EH (cell line): ENCODE data around the gene HAPSTR1.
A peak's percentile ranks its signal among the peaks of the same experiment; 100 is the strongest.

Experiments used
- DNase-seq: peaks from one replicate; pipeline ENCODE4 v3.0.0-alpha.2; 2015; ENCODE audit warnings: low read depth

The HAPSTR1 gene

DNA sequence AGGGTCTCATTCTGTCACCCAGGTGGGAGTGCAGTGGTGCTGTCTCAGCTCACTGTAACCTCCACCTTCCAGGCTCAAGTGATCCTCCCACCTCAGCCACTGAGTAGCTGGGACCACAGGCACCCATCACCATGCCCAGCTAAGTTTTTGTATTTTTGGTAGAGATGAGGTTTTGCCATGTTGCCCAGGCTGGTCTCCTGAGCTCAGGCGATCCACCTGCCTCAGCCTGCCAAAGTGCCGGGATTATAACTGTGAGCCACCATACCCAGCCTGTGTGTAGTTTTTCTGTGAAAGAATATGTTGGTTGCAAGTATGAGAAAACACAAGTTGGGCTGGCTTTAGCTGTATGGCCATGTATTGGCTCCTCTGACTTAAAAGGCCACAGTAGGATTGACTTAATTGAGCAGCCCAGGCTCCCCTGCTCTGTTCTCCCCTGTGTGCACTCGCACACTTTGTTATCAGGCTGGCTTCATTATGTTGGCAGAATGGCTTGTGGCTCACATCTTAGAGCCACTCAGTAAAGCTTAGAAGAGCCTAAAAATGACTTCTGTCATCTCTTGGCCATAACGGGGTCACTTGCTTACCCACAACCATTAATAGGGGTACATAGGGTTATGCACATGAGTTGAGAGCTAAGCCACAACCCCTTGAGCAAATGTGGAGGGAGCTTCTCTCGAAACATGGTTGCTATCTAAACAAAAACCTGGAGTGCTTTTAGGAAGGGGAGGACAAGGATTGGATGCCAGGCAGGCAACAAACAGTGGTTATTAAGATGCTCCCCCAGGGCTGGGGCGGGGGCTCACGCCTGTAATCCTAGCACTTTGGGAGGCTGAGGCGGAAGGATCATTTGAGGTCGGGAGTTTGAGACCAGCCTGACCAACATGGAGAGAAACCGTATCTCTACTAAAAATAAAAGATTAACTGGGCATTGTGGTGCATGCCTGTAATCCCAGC lies 6.1 kb downstream of the HAPSTR1 start:
- no peak for DNase-seq

DNA sequence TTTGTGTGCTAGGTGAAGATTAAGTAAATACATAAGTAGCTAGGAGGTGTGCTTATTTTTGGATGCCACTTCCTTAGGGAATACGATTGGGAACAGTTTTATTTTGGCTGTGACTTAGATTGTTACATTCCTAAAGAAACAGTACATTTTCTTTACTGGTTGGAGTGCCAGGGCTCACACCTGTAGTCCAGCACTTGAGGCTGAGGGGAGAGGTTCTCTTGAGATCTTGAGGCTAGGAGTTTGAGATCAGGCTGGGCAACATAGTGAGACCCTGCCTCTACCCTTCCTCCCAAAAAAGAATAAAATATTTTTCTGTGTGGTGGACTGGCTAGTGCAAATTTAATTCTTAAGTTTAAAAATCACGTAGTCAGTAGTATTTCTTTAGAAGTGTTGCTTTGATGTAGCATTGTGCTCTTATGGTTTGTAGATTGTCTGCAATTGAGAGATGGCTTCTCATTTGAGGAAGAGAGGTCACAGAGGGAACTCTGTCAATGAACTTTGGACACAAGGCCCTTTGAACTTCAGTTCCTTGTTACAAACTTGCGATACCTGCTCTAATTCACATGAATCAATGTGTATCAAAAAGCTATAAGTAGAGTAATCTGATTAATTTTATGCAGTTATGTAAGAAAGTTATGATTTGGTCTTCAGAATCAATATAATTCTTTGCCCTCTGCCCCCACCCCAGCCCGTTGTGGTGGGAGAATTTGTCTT lies 7.1 kb downstream of the HAPSTR1 start:
- no peak for DNase-seq

DNA sequence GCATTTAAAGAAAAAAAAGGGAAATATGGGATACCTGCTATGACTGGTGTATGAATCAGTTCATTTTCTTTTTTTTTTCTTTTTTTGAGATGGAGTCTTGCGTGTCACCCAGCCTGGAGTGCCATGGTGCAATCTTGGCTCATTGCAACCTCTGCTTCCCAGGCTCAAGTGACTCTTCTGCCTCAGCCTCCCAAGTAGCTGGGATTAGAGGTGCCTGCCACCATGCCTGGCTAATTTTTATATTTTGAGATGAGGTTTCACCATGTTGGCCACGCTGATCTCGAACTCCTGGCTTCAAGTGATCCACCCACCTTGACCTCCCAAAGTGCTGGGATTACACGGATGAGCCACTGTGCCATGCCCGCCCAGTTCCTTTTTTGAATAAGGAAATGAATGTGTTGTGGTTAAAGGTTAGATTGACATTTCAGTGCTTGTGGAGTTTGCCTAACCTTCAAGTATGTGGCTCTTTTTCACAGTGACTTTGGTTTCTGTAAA lies 7.7 kb downstream of the HAPSTR1 start:
- DNase-seq: peak; percentile 34

DNA sequence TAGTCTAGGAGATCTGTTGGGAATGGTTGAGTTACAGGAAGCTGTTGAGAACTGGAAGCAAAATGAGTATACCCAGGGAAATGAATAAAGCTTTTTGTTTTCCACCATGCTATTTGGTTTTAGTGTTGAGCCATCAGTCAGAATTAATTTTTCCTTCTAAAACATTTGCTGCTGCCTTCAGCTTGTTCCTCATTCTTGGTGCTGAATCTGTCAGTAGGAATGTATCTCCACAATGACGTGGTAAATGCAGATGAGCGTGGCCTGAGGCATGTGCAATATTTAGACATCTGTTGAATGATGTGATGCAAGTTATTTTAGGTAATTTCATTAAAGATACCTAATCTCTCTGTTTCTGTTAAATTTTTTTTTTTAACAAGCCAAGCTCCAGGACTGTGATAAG lies 10.9 kb downstream of the HAPSTR1 start:
- DNase-seq: peak; percentile 95

DNA sequence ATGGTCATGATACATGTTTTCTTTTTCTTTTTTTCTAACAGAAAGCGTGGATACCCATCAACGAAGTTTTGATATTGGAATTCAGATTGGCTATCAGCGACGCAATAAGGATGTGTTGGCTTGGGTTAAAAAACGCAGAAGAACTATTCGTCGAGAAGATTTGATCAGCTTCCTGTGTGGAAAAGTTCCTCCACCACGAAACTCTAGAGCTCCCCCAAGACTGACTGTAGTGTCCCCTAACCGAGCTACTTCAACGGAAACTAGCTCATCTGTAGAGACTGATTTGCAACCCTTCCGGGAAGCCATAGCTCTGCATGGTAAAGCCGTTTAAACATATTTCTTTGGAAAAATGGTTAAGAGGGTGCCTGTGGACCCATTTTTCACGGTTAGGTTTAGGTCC lies 11.5 kb downstream of the HAPSTR1 start:
- no peak for DNase-seq

DNA sequence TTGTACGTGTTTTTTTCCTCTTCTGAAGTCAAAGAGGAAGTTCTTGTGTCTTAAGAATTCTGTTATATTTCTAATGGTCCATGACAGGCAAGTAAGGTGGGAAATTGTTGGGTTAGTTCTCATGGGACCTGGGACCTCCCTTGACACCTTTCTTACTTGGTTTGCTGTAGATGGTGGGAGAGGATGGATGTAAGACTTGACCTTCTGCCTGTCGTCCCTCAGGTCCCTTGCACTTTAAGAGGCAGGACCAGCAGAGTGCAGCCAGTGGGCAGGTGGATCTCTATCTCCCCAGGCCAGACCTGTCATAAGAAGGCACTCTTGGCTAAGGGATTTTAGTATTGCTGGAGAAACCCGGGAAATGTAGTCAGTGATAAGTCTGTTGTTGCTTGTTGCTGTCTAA lies 12.1 kb downstream of the HAPSTR1 start:
- no peak for DNase-seq

DNA sequence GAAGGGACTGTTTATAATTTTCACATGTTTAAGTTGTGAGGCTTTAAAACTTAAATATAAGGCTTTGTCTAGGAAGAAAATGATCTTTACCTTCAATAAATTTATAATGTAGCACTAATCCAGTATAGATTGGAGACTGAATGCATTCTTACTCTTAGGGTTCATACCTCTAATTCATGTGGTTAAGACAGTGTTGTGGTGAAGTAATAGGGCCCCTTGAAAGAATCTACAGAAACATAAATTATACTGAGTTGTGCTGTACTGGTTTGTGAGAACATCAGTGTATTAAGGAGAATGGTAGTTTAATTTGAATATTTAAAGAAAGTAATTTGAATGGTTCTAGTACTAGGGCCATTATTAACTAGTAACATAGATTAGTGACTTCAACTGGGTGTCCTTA lies 13.7 kb downstream of the HAPSTR1 start:
- no peak for DNase-seq

DNA sequence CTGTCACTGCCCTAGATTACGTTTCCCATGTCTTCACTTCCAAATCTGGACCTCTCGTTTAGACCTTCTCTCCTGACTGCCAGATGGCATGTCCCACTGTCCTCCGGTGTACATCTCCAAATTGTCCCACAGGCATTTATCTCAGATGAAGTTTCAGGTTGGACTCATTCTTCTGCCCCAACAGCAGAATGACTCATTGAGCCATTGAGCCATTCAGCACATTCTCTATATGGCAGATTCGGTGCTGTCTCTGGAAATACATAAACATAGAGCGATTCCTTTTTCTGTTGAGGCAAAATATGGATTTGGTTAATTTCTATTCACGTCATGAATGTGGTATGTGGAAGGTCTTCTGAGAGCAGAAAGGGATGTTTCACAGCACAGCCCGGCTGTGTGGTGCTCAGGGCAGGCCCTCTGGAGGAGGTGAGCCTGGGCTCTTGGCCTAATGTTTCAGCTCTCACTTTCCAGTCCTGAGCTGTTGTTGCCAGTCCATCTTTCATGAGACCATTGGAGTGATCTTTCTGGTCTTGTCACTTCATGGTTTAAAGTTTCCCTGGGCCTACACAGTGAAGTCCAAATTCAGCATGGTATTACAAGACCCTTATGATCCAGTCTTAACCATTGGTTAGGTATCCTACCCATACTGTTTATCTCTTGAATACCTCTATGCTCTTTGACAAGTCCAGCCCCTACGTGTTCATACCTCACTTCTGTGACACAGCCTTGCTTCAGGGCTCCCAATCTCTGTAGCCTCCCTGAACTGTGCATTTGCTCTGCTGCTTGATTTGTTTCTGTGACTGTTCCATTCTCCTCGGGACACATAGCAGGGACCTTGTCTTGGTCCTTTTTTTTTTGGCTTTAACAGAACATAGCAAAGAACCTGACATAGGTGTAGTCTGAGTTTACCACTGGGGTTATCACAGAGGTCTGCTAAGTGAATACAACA lies 15.9 kb downstream of the HAPSTR1 start:
- DNase-seq: no peak

DNA sequence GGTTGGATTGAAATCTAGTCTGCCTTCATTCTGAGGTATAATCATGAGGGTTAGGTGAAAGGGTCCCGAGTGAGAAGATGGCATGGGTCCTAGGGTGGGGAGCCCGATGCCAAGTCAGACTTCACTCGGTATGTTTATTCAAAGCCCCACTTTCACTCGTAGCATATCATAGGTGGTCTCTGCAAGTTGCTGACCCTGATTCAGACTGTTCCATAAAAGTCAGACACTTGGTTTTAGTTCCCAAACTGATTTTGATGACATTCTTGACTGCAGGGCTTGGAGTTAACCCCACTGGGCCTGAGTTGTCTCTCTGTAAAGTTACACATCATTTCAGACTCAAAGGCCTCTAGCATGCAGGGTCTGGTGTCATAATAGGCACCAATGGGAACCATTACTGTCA lies 17.8 kb downstream of the HAPSTR1 start:
- no peak for DNase-seq

DNA sequence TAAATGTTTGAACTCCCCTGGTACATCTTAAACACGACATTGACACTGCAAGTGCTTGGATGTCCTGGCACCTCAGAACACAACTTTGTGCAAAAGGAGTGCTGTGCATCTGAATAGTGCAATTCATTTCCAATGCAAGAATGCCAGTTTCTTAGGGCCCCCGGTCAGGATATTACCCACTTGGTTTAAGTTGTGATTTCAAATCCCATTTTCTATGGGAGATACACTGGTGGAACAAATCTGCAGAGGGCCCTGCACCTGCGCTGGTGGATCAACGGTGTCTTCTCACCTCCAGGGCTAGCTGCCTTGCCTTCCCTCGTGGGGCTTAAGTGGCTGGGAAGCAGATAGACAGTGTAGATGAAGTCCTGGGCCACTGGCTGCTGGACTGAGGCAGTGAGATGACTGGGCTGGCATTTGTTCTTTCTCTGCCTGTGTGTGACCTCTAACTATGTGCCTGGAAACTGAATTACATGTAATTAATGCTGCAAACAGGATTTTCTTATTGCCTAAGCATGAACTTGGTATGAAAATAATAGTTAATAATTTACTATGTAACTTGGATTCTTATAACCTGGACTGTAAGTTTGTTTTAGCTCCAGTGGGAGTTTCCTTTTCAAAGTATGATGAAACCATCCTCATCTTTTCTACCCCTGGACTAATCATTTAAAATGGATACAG lies 20.9 kb downstream of the HAPSTR1 start:
- no peak for DNase-seq

DNA sequence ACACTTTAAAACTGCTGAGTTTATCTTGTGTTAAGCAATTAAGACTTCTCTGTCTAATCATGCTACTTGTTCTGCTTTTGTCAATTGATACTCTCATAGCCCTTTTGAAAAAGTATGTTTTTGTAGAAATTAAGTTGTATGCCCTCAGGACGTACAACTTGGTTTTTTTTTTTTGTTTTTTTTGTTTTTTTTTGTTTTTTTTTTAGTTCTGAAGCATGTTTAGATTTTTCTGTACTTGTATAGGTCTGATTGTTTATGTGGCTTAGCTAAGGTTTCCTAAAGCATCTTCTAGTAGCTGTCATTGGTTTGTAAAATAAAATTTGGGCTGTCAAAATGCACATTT lies 21.4 kb downstream of the HAPSTR1 start:
- no peak for DNase-seq

DNA sequence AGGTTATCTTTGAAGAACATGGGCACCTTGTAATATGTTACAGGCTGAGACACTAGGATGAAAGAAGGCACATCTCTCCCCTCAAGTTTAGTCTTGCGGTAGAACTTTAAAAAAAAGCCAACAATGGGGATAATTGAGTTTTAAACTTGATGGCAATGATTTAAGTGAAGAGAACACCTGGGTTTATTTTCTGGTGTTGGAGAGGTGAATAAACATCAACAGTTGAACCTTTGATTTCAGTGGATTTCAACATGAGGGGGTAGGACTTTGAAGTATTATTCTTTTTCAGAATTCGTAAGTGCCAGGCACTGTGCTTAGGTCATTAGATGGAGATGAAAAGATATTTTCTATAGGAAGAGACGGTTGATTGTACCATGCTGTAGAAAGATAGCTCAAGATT lies 22.3 kb downstream of the HAPSTR1 start:
- DNase-seq: no peak

DNA sequence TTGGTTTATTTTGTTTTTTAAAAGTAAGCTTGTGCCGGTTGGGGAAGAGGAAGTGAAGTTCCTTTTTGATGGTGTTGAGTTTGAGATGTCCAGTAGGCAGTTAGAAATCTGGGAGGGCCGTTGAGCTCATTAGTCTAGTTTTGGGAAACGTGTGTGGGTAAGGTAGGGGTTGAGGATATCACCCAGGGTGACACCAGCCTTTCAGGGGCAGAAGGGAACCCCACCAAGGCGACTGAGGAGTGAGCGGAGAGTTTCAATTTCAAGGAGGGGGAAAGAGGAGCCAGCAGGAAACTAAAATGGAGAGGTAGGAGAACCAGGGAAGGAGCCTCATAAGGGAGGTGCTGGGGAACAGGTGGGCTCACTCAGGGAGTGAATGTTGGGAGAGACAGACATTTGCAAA lies 22.7 kb downstream of the HAPSTR1 start:
- DNase-seq: no peak

DNA sequence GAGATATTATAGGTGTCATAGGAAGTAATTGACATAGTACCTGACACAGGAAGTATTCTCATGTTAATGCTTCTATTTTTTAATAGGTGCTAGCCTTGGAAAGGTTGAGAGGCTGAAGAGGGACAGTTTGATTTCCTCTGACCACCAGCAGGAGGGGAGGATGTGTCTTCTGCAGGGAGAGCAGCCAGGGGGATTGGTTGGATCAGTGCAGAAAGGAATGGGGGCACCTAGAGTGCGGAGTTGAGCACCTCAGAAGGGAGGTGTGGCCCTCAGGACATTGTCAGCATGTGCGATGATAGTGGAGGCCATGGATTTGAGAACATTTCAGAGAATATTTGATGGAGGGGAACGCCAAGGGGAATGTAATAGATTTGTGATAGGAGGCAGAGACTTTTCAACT lies 23.4 kb downstream of the HAPSTR1 start:
- no peak for DNase-seq

DNA sequence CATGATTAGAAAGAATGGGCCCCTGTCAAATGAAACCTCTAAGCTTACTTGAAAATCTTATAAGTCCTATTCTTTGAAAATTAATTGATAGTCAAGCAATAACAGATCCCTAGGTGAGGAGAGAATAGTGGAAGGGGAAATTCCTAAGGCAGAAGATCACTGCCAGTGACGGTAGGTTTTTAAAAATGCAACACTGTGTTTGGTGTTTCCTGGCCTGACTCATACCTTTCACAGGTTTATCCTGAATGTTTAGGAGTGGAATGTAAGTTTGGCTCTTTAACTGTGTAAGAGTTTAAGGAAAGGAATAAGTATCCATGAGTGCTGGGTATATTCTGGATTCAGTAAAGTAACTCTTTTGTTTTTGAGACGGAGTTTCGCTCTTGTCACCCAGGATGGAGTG lies 23.8 kb downstream of the HAPSTR1 start:
- no peak for DNase-seq

DNA sequence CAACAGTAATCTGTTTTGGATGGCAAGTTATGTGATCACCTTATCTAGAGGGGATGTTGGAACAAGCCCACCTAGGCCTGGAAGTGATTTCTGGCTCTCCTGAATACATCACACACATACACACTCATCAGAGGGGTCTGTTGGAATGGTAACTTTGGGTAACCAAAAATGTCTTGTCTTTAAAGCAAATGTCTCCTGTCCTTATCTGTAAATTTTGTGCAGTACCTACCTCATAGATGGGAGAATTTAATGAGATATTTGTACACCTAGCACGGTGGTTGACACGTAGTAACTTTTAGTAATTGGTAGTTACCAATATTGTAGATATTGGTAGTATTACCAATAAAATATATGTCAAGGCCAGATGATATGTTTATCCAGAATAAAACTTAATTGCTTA lies 24.7 kb downstream of the HAPSTR1 start:
- DNase-seq: no peak

DNA sequence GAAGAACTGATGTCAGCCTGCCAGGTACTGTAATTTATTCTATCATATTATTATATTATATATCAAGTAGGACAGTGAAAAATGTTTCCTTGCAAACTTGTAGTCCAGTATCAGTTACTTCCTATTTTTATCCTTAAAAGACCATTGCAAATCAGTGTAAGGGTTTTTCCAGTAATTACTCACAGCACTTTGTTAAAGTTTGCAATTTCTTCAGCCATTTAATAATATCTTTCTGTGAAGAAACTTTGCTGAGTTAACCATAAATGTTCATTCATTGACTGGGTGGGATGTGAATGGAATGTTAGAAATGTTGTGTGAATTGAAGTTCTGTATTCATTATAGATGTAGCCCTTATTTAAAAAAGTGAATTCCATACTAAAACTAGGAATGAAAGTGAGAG lies 26.7 kb downstream of the HAPSTR1 start:
- DNase-seq: no peak

DNA sequence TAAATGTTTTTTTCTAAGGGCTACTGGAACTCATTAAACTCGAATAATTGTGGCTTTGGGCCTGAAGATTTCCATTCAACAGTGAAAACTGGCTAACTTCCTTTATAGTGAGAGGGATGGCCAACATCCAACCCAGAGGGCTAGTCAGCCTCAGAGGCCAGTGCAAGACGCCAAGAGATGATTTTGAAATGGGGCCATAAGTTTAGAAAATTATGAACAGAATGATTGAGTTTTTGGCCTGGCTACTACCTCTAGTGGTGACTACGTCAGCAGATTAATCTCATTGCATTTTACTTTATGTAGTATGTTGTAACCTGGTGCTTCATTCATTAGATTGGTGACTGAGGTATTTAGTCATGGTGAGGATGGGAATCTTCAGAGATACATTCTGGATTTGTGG lies 28.4 kb downstream of the HAPSTR1 start:
- DNase-seq: peak; percentile 91

DNA sequence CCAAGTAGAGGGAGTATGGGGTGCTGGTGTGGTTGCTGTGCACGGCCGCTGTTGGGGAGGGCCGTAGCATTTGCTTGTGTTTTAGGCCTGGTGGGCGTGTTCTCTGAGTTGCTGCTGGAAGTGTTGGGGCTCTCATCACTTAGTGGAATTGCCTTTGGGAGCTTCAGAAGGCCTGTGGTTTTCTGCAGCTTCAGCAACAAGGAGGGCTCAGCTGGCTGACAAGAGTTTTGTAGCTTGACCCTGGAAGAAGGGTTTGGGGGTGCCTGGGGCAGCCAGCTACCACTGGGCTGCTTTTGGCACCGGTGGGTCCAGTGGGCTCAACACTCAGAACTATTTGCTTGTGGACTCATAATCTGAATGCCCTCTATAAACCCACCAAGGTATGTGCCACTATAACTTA lies 30.9 kb downstream of the HAPSTR1 start:
- DNase-seq: no peak

DNA sequence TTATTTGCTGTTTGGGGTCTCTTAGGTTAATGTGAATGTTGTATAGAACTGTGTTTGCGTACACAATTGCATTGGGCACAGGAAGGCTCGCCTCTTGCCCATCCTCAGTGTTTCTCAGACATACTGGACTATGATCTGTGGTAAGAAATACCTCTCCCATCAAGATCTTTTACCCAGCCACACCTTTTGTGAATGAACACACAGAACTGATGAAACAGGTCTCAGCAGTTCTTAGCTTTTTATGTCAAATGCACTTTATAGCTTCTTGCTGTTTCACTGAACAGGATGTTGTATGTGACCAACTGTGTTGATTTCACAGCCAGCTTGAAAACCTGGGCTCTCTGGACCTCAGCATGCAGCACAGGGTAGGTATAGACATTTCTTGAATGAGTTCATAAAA lies 31.5 kb downstream of the HAPSTR1 start:
- DNase-seq: no peak

DNA sequence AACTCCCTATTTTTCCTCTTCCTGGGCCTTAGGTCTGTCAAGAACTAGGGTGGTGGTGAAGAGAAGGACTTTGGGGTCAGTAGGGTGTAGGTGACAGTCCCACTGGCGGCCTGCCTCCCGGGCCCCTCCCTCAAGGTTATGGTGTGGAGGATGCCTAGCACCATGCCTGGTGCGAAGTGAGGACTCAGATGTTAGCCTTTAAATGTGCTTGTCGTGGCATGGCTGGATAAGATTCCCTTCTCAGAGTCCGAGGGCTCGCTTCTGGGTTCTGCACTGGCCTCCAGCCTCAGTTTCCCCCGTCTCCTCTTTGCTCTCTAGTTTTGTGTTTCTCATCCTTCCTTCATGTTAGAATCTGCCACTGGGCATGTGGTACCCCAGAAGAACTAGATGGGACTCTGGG lies 32.0 kb downstream of the HAPSTR1 start:
- DNase-seq: no peak

DNA sequence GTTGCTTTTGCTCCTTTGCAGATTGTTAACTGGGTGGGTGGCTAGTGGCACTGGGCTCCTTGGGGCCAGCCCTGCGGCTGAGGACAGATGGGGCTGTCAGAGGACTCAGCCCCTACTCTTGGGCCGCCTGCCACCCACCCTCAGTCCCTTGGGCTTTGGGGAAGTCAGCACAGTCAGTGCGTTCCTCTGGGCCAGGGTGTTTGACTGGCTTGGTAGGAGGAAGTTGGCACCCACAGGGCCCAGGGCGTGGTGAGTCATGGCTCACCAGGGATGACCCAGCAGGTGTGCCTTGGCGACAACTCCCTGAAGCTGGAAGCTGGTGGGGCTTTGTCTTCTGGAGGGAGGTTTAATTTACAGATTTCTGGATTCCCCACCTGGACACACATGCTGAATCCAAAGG lies 32.4 kb downstream of the HAPSTR1 start:
- no peak for DNase-seq
